RWPE1 (cell line): ENCODE results near the gene TXNRD2.

Experiments
- CTCF ChIA-PET: fragments of 350-600 bp; sonication (Branson Sonifier 250); formaldehyde crosslinking; extraction: SDS; loops from one replicate; lab custom pipeline; 2021; lab: Yijun Ruan, JAX
- POLR2A ChIA-PET: fragments of 400-600 bp; formaldehyde crosslinking; extraction: SDS; loops from one replicate; lab custom pipeline; 2020; ENCODE audit warnings: antibody characterized with exemption; ENCODE audit not compliant: low non-redundant PET; lab: Yijun Ruan, JAX
- DNase-seq: peaks from one replicate; pipeline ENCODE4 v3.0.0; 2012; ENCODE audit warnings: low spot score
- H3K27ac ChIP-seq: fragments of 450-650 bp; 2 replicates; pipeline ENCODE4 v1.5.1; 2017
- CTCF ChIP-seq: fragments of 450-650 bp; conservative IDR thresholded peaks from 2 replicates; pipeline ENCODE4 v1.5.1; 2017; ENCODE audit warnings: low read depth, mild to moderate bottlenecking

Gene TXNRD2

GRCh38 chr22:19974935-19975706 lies 33.5 kb upstream of the TXNRD2 start:
- H3K27ac ChIP-seq: peak overlapping the region; percentile 42
- TF ChIP-seq CTCF: no peak
- ChIA-PET CTCF (interaction anchor here (0.6 kb wide), 1 partner anchor 366 kb away, joined by 3 read pairs; no protein-coding TSS in a partner anchor), POLR2A (no interaction called here)
- peak; percentile 51 for DNase-seq

GRCh38 chr22:19974268-19974861 lies 32.7 kb upstream of the TXNRD2 start:
- ChIA-PET CTCF (no interaction called here), POLR2A (no interaction called here)
- no peak for TF ChIP-seq CTCF
- H3K27ac ChIP-seq: no peak overlapping the region
- DNase-seq: no peak

- H3K27ac ChIP-seq: no peak overlapping the region
- DNase-seq: no peak
- ChIA-PET POLR2A (no interaction called here), CTCF (no interaction called here)
- TF ChIP-seq CTCF: no peak
Measured at GRCh38 chr22:19973551-19974267, 32.1 kb upstream of the TXNRD2 start.

- peak overlapping the region; percentile 9; the same call in 1 of the 2 replicates for H3K27ac ChIP-seq
- CTCF ChIA-PET: interaction anchor here (0.7 kb wide), 1 partner anchor 11 kb away, joined by 3 read pairs; no protein-coding TSS in a partner anchor
- TF ChIP-seq CTCF: no peak
- no peak for DNase-seq
- POLR2A ChIA-PET: no interaction called here
Measured at GRCh38 chr22:19972652-19973550, 31.3 kb upstream of the TXNRD2 start.

- peak overlapping the region; percentile 9 for H3K27ac ChIP-seq
- CTCF ChIA-PET: interaction anchor here (0.7 kb wide), 1 partner anchor 12 kb away, joined by 3 read pairs; no protein-coding TSS in a partner anchor
- POLR2A ChIA-PET: no interaction called here
- DNase-seq: no peak
- no peak for TF ChIP-seq CTCF
Measured at GRCh38 chr22:19972251-19972650, 30.6 kb upstream of the TXNRD2 start.
